Adrenal gland (tissue), 5 donors: ENCODE data around the gene IL17RA.

Experiments used
- CTCF ChIP-seq, 6 experiments: fragments of 450-650 bp in 4 of 6; fragments of 200-600 bp in 2 of 6; sonication (generic) in 1 of 6; IDR thresholded peaks; 1 replicate in 5 of 6; 2 replicates in 1 of 6; pipeline versions ENCODE4 v1.5.1 to v1.8.0; 2016 to 2021; ENCODE audit warnings: antibody characterized with exemption in 6 of 6, mild to moderate bottlenecking in 2 of 6, moderate library complexity in 1 of 6
- POLR2A ChIP-seq, 2 donors: fragments of 450-650 bp; IDR thresholded peaks; one replicate each; pipeline ENCODE4 v1.6.1; 2017; ENCODE audit warnings: antibody characterized with exemption in 2 of 2, mild to moderate bottlenecking in 2 of 2, moderate library complexity in 1 of 2
- donor health status: DM: no; HTN: no; CAD: no.

DNA sequence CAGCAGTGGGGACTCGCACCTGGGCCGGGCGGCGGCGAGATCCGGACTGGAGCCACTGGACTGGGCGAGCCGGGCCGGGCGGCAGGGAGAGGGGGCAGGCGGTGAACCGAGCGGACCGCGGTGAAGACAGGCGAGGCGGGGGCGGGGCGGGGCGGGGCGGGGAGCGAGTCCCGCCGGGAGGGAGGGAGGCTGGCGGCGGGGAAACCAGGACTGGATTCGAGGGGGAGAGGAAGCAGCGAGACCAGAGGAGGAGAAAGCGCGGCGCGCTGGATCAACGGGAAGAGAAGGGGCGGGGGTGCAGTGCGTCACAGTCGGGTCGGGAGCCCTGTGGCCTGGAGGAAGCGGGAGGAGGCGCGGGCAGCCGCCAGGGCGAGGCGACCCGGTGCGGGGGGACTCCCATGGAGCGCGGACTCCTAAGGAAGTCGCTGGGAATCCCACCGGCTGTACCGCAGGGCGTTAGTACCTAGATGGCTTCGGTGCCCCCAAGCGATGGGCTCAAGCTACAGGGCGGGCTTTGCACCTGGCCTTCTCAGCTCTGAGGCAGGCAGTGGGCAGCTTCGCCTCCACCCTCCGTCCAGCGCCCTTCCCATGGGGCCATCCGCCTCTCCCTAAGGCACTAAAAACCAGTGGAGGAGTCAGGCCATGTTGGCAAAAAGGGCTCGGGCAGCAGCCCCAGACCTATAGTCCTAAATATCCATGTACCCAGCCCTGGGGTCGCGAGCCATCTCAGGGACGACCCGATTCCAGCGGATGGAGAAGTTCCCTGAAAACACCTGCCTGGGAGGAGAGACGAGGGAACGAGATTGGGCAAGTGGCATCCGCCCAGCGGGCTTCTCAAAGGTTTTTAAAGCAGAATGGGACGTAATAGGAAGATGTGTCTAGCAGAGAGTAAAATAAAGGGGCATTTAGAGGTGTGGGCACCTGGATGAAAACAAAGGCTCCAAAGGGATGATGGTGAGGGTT is 36.7 kb downstream of the IL17RA start, which contains the start of gene TMEM121B:
- TF ChIP-seq CTCF (IDR thresholded peaks at IDR 0.05) (no peak), POLR2A (IDR thresholded peaks at IDR 0.05) (no peak)
